Skin epidermis (tissue), 12 donors: ENCODE data around the gene RBBP5.
A peak's percentile ranks its signal among the peaks of the same experiment; 100 is the strongest.

Experiments
- H3K27ac ChIP-seq, 21 experiments: fragments of 200-600 bp; sonication (generic) in 11 of 21; one replicate each; pipeline ENCODE4 v1.5.0; 2020; ENCODE audit warnings: mild to moderate bottlenecking in 3 of 21, inconsistent platforms in 2 of 21, moderate library complexity in 2 of 21
- H3K4me3 ChIP-seq, 7 experiments: fragments of 200-600 bp; sonication (generic) in 2 of 7; one replicate each; pipeline ENCODE4 v1.5.0; 2020; ENCODE audit warnings: inconsistent platforms in 2 of 7, mild to moderate bottlenecking in 2 of 7, moderate library complexity in 1 of 7

The RBBP5 gene

DNA sequence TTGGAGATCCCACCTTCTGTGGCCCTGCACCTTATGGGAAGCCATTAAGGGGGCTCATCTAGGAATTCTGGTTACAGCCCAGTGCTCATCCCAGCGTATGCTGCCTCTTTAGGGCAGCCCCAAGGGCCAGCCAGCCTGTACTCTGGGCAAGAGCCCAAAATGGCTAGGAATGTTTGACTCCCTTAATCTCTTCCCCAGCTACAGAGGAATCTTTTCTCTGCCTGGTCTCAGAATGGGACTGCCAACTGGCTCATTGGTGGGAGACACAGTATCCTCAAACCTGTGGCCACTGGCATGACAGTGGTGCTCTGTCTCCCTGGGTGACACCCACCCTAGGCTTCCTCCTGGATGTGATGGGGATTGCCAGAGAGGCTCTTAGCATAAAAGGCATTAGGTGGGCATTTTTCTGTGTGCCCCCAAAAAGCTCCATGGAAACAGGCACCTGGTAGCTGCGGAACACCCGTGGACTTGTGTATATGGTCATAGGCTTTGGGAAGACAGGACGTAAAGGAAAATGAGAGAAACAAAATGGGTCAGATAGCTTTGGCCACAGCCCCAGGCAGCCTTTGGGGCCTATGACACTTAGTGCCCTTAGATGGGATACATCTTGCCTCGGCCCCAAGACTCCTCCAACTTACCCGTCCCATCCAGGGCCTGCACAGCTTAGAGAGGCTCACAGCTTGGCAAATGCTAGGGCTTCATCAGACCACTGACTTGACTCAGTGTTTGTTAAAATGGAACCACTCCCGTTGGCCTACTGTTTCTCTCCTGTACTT is 44.4 kb downstream of the RBBP5 start:
- H3K27ac ChIP-seq: peak overlapping the region in 6 of 21 experiments; percentile 9 to 73 (median 54)
- H3K4me3 ChIP-seq: no peak overlapping the region

DNA sequence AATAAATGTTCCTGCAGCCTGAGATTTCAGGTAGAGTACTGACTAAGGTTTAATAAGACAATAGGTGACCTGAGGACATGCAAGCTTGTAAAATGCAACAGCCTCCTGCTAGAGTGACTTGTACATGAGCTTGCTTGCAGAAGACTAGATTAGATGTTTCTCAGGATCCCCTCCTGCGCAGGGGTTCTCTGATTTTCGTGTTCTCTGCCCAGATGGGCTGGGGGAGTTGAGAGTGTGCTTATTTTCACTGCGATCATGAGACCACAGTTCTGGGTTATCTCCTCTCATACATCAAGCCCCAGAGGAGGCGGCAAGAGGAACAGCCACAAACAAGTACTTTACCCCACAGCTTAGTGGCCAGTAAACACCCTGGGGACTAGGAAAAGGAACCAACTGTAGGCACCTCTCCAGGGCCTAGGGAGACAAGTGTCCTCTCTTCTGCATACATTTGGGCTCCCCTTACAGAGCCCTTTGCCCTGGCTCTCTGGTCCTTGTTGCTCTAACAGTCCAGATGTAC is 45.5 kb downstream of the RBBP5 start:
- no peak overlapping the region for H3K27ac ChIP-seq
- H3K4me3 ChIP-seq: no peak overlapping the region

- Histone ChIP-seq H3K27ac (no peak overlapping the region), H3K4me3 (no peak overlapping the region)
Measured at GRCh38 chr1:205075642-205076155, 46.1 kb downstream of the RBBP5 start.

- Histone ChIP-seq H3K27ac (peak overlapping the region in 8 of 21 experiments; percentile 32 to 78 (median 69)), H3K4me3 (no peak overlapping the region)
Measured at GRCh38 chr1:205074513-205074912, 47.3 kb downstream of the RBBP5 start.

DNA sequence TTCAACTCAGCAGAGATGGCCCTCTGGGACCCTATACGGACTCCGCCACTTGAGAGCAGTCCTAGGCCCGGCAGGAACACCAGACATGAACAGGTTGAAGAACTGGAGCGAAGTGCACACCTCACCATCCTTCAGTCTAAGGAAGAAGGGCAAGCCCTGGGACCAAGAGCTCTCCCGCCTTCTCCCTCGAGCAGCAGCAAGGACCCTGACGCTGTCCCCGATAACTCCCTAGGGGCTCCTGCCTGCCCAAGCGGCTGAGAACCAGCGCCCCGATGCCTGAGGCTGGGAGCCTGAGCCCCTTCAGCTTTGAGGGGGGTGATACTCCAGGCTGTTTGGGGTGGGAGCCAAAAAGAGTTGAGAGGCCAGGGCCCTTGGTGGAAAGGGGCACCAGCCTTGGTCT is 47.7 kb downstream of the RBBP5 start:
- peak overlapping the region in 15 of 21 experiments; percentile 8 to 83 (median 60) for H3K27ac ChIP-seq
- H3K4me3 ChIP-seq: no peak overlapping the region

- Histone ChIP-seq H3K4me3 (no peak overlapping the region), H3K27ac (peak overlapping the region in 18 of 21 experiments; percentile 8 to 83 (median 62))
Measured at GRCh38 chr1:205073511-205073910, 48.3 kb downstream of the RBBP5 start.

DNA sequence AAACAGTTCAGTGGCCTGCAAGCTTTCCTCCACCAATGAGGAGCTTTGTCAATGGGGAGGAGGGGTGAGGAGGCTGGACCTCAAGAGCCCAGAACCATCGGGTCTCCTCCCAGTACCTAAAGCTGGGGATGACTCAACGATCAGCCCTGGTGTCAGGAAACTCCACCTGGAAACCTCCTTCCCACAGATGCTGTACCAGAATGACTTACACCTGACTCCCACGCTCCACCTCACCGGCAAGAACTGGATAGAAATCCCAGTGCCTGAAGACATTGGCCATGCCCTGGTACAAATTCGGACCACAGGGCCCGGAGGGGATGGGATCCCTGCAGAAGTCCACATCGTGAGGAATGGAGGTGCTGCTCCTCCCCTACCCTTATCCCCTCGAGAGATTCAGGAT is 48.9 kb downstream of the RBBP5 start:
- H3K4me3 ChIP-seq: no peak overlapping the region
- H3K27ac ChIP-seq: peak overlapping the region in 15 of 21 experiments; percentile 39 to 83 (median 64)

- Histone ChIP-seq H3K27ac (peak overlapping the region in 1 of 21 experiments; percentile 16), H3K4me3 (no peak overlapping the region)
Measured at GRCh38 chr1:205072286-205072685, 49.5 kb downstream of the RBBP5 start.

DNA sequence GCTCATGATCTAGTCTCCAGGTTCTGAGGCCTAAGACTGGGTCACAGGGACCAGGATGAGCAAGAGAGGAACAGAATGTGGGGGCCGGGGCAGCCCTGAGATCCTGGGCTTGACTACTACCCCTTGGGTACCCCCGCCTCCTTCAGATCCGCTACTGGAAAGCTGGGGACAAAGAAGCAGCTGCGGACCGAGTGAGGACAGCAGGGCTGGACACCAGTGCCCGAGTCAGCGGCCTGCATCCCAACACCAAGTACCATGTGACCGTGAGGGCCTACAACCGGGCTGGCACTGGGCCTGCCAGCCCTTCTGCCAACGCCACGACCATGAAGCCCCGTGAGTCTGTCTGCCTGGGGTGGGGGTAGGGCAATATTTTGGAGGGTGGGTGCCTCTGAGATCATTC is 50.0 kb downstream of the RBBP5 start:
- Histone ChIP-seq H3K4me3 (no peak overlapping the region), H3K27ac (no peak overlapping the region)

DNA sequence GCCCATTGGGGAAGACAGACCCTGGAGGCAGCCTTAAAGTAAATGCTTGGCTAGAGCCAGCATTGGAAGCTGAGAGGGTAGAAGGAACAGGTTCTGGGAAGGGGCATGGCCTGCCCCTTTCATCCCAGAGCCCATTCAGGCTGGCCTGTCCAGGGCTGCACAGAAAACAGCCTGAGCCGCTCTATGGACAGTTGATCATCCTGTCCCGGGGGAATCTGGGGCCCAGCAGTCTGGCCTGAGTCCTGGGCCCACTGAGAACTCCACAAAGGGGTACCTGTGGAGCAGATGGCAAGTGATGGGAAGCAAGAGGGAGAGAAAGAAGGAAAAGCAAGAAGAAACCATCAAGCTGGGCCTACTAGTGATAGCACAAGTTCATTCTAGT is 50.8 kb downstream of the RBBP5 start:
- Histone ChIP-seq H3K27ac (no peak overlapping the region), H3K4me3 (no peak overlapping the region)

- Histone ChIP-seq H3K4me3 (no peak overlapping the region), H3K27ac (no peak overlapping the region)
Measured at GRCh38 chr1:205069371-205070125, 52.2 kb downstream of the RBBP5 start.

- no peak overlapping the region for H3K27ac ChIP-seq
- H3K4me3 ChIP-seq: no peak overlapping the region
Measured at GRCh38 chr1:205068457-205069040, 53.2 kb downstream of the RBBP5 start.

GRCh38 chr1:205068001-205068400 is 53.8 kb downstream of the RBBP5 start:
- H3K27ac ChIP-seq: no peak overlapping the region
- no peak overlapping the region for H3K4me3 ChIP-seq

GRCh38 chr1:205067031-205067430 is 54.7 kb downstream of the RBBP5 start:
- no peak overlapping the region for H3K4me3 ChIP-seq
- no peak overlapping the region for H3K27ac ChIP-seq

DNA sequence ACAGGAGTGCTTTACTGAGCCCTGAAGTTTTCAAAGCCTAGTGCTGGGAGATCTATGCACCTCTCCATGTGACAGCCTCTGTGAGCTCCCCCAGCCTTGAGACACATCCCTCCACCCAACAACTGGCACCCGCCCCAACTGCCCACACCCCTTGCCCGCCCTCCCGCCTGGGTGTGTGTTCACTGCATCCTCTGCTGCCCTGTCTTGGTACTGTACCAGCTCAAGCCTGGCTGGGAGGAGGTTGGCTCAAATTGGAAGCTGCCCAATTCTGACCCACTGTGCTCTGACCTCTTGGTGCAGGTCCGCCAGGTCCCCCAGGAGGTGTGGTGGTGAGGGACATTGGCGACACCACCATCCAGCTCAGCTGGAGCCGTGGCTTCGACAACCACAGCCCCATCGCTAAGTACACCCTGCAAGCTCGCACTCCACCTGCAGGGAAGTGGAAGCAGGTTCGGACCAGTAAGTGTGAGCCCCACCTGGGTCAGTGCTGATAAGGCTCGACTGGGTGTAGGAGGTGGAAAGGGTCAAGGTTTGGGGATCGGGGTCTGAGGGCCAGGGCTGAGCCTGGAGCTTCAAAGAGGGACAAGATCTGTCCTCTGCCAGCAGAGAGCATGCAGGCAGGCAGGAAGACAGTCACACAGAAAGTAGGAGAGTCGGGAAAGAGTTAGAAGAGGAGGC is 55.5 kb downstream of the RBBP5 start:
- Histone ChIP-seq H3K4me3 (no peak overlapping the region), H3K27ac (no peak overlapping the region)

DNA sequence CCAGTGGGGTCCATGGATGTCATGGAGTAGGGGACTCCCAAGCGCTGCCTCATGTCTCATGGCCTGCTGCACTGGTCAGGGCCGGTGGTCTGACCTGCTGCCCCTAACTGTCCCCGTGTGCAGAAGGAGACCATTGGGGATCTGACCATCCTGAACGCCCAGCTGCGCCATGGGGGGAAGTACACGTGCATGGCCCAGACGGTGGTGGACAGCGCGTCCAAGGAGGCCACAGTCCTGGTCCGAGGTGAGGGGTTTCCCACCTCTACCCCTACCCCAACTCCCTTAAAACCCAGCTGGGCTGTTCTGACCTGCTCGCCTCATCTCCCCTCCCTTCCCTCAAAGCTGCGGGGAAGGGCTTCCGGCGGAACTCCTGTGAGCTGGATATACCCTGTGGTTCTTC is 56.1 kb downstream of the RBBP5 start:
- no peak overlapping the region for H3K27ac ChIP-seq
- no peak overlapping the region for H3K4me3 ChIP-seq

- H3K27ac ChIP-seq: no peak overlapping the region
- no peak overlapping the region for H3K4me3 ChIP-seq
Measured at GRCh38 chr1:205064741-205065316, 56.9 kb downstream of the RBBP5 start.

- Histone ChIP-seq H3K4me3 (no peak overlapping the region), H3K27ac (no peak overlapping the region)
Measured at GRCh38 chr1:205064301-205064700, 57.5 kb downstream of the RBBP5 start.

- no peak overlapping the region for H3K4me3 ChIP-seq
- H3K27ac ChIP-seq: no peak overlapping the region
Measured at GRCh38 chr1:205062895-205063294, 58.9 kb downstream of the RBBP5 start.
